Jurkat, Clone E6-1 (cell line): ENCODE results near the gene UBE3C.

Experiments used
- DNase-seq: peaks from one replicate; pipeline ENCODE4 v3.0.0-alpha.2; 2011; ENCODE audit warnings: low read depth, low spot score
- H3K4me3 ChIP-seq: 2 replicates; pipeline ENCODE4 v1.5.1; 2011; ENCODE audit warnings: mild to moderate bottlenecking, low read length, control low read depth, moderate library complexity

The UBE3C gene

GRCh38 chr7:157300369-157300825 lies 161.7 kb downstream of the UBE3C start:
- peak overlapping the region; percentile 56 for H3K4me3 ChIP-seq
- DNase-seq = no peak

- peak overlapping the region; percentile 48 for H3K4me3 ChIP-seq
- DNase-seq = no peak
These were observed 162.9 kb downstream of the UBE3C start for GRCh38 chr7:157301610-157302120.

- DNase-seq = no peak
- H3K4me3 ChIP-seq = no peak overlapping the region
These were observed 168.4 kb downstream of the UBE3C start for GRCh38 chr7:157306846-157307838.

- H3K4me3 ChIP-seq = no peak overlapping the region
- no peak for DNase-seq
These were observed 171.4 kb downstream of the UBE3C start for GRCh38 chr7:157309988-157310668.

GRCh38 chr7:157310676-157311185 lies 172.0 kb downstream of the UBE3C start:
- no peak for DNase-seq
- H3K4me3 ChIP-seq = no peak overlapping the region

- DNase-seq = no peak
- H3K4me3 ChIP-seq = no peak overlapping the region
These were observed 174.2 kb downstream of the UBE3C start for GRCh38 chr7:157312941-157313340.

GRCh38 chr7:157313645-157314044 lies 174.9 kb downstream of the UBE3C start:
- DNase-seq = no peak
- H3K4me3 ChIP-seq = no peak overlapping the region

GRCh38 chr7:157318015-157318706 lies 179.4 kb downstream of the UBE3C start:
- no peak for DNase-seq
- no peak overlapping the region for H3K4me3 ChIP-seq
